ENCODE measurements around the gene NEMP2.

Gene NEMP2

DNA sequence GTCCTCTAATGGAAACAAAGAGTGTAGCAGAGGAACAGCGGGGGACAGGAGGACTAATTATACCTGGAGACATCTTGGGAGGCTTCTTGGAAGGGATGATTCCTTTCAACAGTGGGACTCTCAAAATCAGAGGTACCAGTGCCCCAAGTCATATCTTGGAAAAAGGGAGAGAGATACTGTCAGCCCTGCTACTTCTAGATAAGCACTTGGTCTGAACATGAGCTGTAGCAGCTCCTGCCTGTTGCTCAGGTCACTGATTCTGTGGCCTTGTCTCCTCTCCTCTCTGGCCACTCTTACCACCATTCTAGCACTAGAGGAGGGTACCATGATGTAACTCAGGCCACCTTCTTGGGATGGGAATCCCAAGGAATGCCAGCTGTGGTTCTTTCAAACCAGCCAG, 71.9 kb downstream of the NEMP2 start:
- H3K27ac ChIP-seq: no peak overlapping the region
- TF ChIP-seq, protein P1, sequence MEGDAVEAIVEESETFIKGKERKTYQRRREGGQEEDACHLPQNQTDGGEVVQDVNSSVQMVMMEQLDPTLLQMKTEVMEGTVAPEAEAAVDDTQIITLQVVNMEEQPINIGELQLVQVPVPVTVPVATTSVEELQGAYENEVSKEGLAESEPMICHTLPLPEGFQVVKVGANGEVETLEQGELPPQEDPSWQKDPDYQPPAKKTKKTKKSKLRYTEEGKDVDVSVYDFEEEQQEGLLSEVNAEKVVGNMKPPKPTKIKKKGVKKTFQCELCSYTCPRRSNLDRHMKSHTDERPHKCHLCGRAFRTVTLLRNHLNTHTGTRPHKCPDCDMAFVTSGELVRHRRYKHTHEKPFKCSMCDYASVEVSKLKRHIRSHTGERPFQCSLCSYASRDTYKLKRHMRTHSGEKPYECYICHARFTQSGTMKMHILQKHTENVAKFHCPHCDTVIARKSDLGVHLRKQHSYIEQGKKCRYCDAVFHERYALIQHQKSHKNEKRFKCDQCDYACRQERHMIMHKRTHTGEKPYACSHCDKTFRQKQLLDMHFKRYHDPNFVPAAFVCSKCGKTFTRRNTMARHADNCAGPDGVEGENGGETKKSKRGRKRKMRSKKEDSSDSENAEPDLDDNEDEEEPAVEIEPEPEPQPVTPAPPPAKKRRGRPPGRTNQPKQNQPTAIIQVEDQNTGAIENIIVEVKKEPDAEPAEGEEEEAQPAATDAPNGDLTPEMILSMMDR (conservative IDR thresholded peaks at IDR 0.05): no peak
- no peak for TF ChIP-seq ZFX (IDR thresholded peaks at IDR 0.05)

DNA sequence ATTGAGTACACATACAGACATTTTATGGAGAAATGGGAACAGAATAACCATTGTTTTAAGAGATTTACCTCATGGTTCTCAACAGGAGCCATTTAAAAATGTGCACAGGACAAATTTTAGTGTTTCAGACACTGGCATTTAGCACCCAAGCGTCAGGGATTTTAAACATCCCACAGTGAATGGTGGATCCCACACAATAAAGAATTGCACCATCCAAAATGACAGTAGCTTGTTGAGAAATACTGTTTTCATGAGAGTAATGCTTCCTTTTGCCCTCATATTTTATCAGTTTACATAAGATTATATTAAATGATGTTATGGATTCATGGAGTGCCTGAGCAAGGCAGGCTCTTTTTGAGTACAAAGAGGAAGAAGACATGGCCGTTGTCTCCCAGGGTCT, 72.3 kb downstream of the NEMP2 start:
- H3K27ac ChIP-seq: no peak overlapping the region
- TF ChIP-seq ZFX (IDR thresholded peaks at IDR 0.05): no peak
- TF ChIP-seq, protein P1 (conservative IDR thresholded peaks at IDR 0.05): no peak

DNA sequence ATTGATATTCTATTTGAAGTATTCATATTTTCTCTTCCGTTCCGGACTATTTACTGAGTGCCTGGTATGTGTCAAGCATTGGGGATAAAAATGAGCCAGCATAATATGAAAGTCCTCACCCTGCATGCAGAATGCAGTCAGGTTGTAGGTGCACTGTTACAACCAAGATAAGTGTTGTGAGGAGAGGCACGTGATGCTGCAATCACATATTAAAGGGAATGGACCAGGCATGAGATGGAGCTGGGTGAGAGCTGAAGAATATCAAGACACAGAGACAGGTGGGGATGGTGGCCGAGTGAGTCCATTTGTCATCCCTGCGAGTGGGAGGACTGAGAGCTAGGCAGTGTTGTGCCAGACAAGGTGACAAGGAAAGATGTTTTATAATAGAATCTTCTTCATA, 74.0 kb downstream of the NEMP2 start:
- TF ChIP-seq ZFX (IDR thresholded peaks at IDR 0.05): no peak
- TF ChIP-seq, protein P1 (conservative IDR thresholded peaks at IDR 0.05): no peak

DNA sequence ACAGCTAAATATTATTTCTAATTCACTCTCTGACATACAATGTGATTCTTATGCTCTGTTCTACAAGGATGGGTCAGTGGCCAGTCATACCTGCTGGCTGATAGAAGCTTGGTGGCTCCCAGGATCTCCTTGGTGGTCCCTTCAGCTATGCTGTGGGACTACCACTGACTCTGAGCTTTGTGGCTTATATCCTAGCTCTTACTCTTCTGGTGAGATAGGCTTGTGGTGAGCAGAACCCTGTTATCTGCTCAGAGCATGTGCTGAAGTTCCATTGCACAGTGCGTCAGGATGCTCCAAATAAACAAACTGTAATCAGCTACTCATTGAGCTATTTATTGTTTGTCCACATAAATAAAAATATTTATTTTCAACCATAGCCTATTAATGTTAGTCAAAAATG, 74.6 kb downstream of the NEMP2 start:
- H3K27ac ChIP-seq: no peak overlapping the region
- no peak for TF ChIP-seq ZFX (IDR thresholded peaks at IDR 0.05)
- TF ChIP-seq, protein P1 (conservative IDR thresholded peaks at IDR 0.05): no peak

More for the DNA sequence above, 74.0 kb downstream of the NEMP2 start:
- no peak overlapping the region for H3K27ac ChIP-seq

DNA sequence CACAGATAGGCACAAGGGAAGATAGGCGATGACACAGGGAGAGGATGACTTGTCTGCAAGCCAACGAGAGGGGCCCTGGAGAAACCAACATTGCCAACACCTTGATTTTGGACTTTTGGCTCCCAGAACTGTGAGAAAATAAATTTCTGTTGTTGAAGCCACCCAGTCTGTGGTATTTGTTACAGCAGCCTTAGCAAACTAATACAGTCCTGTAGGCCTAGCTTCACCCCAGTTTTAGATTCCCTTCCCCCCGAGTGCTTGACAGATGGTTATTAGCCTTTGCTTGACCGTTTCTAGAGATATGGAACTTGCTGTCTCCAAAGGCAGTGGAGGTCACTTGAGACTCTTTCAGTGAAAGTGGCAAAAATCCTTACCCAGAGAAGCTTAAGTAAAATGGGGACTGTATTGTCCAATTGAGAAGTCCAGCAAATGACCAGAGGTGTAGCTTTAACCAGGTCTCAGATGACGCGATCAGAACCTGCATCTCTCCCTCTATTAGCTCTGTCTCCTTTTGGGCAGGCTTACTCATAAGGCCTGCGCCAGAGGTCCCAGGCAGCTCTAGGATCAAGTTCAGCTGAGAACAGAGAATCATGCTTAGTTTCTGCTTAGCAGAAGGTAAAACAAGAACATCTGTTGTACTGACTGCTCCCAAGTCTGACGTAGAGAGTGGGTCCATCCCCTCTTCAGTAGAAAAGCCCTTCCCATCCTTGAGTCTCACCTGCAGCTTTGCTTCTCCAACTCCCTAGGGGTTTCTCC, 76.0 kb downstream of the NEMP2 start:
- H3K27ac ChIP-seq: no peak overlapping the region
- TF ChIP-seq, protein P1 (conservative IDR thresholded peaks at IDR 0.05): no peak
- no peak for TF ChIP-seq ZFX (IDR thresholded peaks at IDR 0.05)

DNA sequence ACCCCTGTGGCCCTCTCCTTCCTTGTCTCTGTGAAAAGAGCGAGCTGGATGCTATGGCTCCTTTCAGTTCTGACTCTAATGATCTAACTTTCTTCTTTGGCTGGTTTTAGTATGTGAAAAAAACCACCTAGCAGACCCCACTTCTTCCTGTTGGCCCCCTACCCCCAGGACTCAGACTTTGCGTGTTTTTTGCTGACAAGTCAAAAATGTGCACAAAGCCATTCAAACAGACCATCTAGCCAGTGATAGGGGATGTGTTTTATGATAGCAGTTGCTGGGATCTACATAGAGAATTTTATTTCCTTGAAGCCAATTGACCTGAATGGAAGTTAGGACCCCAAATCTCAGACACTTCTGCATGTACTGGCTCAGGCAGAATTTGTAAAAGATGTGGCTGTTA, 77.3 kb downstream of the NEMP2 start:
- TF ChIP-seq, protein P1 (conservative IDR thresholded peaks at IDR 0.05): no peak
- no peak overlapping the region for H3K27ac ChIP-seq

DNA sequence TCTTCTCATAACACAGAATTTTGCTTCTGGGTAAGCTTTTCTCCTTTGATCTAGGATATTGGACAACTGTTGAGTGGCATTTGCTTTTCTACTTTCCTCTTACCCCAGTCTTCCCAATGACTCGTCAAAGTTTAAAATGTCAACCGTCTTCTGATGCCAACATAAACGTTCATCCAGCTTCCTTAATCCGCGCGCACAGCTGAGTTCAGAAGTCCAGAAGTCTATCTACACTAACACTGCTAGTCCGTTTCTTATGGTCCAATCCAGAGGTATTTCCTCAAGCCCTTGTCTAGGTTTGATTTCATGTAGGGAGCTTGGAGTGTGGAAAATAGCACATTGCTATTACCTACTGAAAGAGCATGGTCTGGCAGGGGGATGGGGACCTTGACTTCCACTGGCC, 77.7 kb downstream of the NEMP2 start:
- TF ChIP-seq ZFX (IDR thresholded peaks at IDR 0.05): no peak
- TF ChIP-seq, protein P1 (conservative IDR thresholded peaks at IDR 0.05): no peak
- H3K27ac ChIP-seq: no peak overlapping the region
